Fibroblast of skin of left biceps (primary cell): ENCODE data around the gene FOXA3.
A peak's percentile ranks its signal among the peaks of the same experiment; 100 is the strongest.

ENCODE experiments used
- DNase-seq, 2 experiments: peaks; one replicate each; pipeline ENCODE4 v3.0.0-alpha.2; 2013; ENCODE audit warnings: low read depth in 2 of 2

FOXA3 gene

DNA sequence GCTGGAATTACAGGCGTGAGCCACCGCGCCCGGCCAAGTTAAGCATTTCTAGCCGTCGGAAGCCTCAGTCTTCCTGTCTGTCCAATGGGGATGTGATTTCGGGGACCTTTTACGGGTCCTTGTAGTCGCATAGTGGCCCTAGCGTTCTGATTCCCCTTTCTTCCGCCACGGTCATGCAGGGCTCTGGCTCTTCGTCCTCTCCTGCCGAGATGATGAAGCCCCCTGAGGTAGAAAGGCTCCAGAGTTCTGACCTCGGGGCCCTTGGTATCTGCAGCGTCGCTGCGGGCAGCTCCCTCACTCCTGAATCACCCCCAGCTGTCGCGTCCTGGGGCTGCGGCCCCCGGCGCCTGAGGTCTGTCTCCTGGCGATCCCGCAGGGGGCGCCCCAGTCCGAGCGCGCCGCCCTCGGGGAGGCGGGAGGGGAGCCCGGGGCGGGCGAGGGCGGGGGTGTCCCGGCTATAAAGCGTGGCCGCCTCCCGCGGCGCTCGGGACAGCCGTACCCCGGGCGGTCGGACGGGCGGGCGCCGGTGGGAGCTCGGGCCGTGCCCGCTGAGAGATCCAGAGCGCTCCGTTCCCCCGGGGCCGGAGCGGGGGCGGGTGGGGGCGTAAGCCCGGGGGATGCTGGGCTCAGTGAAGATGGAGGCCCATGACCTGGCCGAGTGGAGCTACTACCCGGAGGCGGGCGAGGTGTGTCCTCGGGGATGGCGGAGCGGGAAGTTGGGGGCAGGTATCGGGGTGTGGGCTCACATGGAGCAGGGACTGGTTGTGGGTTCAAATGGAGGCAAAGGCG is at the start of gene FOXA3:
Gene FOXA3, plus strand, starts transcription at position 487 of the 789 bp plus-strand sequence. Its CDS starts 131 bp downstream, at position 618.
- no peak for DNase-seq

GRCh38 chr19:45814851-45815480 is 49.2 kb upstream of the FOXA3 start, which contains the start of gene RSPH6A:
Gene RSPH6A, minus strand, starts transcription at chr19:45815308. Its CDS starts 132 bp downstream, at chr19:45815176.
- no peak for DNase-seq

- no peak for DNase-seq
Measured at GRCh38 chr19:45815481-45816216, 48.5 kb upstream of the FOXA3 start.

GRCh38 chr19:45816236-45817009 is 47.7 kb upstream of the FOXA3 start:
- no peak for DNase-seq

GRCh38 chr19:45817010-45817724 is 47.0 kb upstream of the FOXA3 start:
- peak; percentile 76 to 77 for DNase-seq

DNA sequence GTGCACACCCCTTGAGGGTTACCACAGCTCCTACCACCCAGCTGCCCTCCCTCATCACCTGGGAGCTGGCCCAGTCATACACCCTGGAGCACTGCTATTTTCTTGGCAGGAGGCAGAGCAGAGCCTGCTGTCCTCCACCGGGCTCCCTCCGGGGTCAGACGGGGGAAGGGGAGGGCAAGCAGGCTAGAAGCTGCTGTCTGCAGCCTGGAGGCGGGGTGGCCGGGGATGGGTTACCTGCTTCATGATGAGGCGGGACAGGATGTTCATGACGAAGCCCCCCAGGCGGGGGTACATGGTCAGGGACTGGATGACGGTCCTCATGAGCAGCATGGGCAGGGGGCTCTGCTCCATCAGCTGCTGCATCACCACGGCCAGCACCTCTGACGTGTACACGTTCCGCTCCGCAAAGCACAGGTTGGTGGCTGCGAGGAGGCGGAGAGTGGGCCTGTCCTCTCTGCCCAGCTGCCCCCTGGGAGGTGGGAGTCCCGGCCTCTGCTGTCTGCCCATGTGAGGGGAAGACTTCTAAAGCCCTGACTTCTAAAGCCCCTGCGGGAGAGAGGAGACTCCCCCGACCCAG is 46.3 kb upstream of the FOXA3 start:
- no peak for DNase-seq

- DNase-seq, result no peak
Measured at GRCh38 chr19:45819769-45820168, 44.4 kb upstream of the FOXA3 start.

DNA sequence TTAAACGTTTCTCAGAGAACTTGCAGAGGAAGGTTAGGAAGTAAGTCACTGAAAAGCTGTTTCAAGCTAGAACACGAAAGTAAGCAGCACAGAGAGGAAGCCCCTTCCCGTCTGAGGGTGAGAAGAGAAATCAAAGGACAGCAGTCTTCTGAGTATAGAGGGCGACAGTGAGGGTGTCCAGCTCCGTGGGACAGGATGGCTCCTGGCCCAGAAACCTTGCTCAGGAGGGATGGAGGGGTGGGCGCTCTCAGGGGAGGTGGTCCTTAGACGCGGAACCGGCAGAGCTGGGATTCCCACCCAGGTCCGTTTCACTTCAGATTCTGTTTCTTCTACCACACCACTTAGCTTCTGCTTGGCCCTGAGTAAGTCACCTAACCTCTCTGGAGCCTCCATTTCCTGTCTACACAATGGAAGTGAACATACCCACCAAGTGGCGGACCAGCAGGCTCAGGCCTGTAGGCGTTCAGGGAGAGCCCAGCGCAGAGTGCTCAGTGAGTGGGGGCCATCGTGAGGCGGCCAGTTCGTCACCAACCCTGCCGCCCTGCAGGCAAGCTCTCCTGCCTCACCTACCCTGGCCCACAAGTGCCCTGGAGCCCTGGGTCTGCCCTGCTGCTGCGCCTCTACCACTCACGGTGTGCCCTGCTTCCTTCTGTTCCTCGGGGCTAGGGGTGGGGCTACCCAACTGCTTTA is 43.6 kb upstream of the FOXA3 start:
- no peak for DNase-seq

- DNase-seq, result no peak
Measured at GRCh38 chr19:45821103-45821521, 43.0 kb upstream of the FOXA3 start.

GRCh38 chr19:45821570-45821969 is 42.6 kb upstream of the FOXA3 start:
- no peak for DNase-seq

- no peak for DNase-seq
Measured at GRCh38 chr19:45822716-45823115, 41.4 kb upstream of the FOXA3 start.

DNA sequence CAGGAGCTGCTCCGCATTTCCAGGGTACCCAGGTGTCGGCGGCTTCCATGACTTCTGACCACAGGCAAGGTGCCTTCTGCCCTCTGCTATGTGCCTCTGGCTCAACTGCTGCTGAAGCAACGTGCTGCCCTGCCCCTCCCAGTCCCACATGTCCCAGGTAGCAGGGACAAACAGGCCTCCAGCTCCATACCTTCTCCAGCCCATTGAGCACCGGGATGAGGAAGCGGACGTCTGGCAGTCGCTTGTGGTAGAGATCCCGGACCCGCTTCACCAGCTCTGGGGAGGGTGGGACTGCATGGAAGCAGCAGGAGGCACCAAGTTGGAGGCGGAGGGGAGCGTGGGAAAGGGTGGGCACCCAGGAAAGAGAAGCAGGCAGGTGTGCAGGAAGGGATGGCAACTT is 40.9 kb upstream of the FOXA3 start:
- no peak for DNase-seq

GRCh38 chr19:45824041-45824471 is 40.1 kb upstream of the FOXA3 start:
- DNase-seq, result no peak

DNA sequence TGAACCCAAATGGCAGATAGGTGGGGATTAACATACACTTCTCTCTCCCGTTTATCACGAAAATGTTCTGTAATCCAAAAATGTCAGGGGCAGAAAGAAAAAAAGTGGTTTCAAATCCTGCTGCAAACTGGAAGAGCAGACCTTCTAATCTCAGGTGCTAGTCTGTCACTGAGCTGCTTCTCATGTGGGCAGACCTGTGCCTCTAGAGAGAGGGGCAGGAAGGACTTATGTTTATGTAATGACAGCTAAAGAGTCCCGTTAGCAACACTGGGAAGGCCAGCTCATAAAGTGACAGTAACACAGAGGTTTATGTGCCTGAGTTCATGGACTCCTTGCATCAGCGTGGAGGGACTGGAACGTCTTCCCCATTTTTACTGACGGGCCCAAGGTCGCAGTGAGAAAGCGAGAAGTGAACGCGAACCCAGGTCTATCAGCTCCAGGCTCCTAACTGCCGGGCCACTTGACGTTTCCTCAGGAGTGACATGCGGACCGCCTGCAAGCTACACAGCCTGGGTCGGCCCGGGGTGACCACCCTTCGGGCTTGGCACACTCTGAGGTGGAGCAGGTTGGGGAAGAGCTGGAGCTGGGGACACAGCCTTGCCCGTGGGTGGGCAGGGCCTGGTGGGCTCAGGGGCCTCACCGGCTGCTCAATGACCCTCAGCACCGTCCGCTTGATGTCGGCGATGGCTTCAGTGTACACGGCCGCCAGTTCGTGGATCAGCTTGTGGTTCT is 39.4 kb upstream of the FOXA3 start:
- DNase-seq, result no peak

DNA sequence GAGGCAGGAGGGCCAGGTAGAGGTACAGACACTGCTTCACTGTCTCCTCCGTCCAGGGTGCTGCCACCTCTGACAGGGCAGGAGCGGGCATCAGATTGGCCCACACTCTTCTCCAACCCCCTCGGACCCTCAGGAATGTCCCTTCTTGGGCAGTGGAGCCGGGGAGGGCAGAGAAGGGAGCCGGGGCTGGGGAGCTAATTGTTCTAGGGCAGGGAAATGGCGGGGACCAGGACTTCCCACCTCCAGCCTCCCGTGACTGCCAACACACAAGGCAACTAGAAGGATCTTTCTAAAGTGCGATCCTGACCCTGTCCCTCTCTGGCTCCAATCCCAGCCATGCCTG is 38.9 kb upstream of the FOXA3 start:
- no peak for DNase-seq

GRCh38 chr19:45825917-45826893 is 37.9 kb upstream of the FOXA3 start:
- DNase-seq, result no peak

- no peak for DNase-seq
Measured at GRCh38 chr19:45826934-45827333, 37.2 kb upstream of the FOXA3 start.

GRCh38 chr19:45827459-45828093 is 36.5 kb upstream of the FOXA3 start:
- no peak for DNase-seq
